Muscle of back (tissue), 11 donors: ENCODE data around the gene NFAM1. TPM values are rescaled to one million over a fixed set of nuclear protein-coding genes. Genes with fewer than 3 reads are reported as not detected.
A peak's percentile ranks its signal among the peaks of the same experiment; 100 is the strongest.

Experiments
- DNase-seq, 3 donors: peaks; one replicate each; pipeline versions ENCODE4 v3.0.0 to v3.0.0-alpha.2; 2013
- polyA plus RNA-seq, 10 donors: library from polyadenylated mRNA; unstranded; fragments of 120-200 nt; gene quantifications; one replicate each; pipeline ENCODE4 v1.2.1, GENCODE V29; 2013; ENCODE audit not compliant: insufficient read length in 10 of 10

Gene NFAM1
- polyA plus RNA-seq, 10 donors = 0.35 to 1.2 (median 0.88) TPM

DNA sequence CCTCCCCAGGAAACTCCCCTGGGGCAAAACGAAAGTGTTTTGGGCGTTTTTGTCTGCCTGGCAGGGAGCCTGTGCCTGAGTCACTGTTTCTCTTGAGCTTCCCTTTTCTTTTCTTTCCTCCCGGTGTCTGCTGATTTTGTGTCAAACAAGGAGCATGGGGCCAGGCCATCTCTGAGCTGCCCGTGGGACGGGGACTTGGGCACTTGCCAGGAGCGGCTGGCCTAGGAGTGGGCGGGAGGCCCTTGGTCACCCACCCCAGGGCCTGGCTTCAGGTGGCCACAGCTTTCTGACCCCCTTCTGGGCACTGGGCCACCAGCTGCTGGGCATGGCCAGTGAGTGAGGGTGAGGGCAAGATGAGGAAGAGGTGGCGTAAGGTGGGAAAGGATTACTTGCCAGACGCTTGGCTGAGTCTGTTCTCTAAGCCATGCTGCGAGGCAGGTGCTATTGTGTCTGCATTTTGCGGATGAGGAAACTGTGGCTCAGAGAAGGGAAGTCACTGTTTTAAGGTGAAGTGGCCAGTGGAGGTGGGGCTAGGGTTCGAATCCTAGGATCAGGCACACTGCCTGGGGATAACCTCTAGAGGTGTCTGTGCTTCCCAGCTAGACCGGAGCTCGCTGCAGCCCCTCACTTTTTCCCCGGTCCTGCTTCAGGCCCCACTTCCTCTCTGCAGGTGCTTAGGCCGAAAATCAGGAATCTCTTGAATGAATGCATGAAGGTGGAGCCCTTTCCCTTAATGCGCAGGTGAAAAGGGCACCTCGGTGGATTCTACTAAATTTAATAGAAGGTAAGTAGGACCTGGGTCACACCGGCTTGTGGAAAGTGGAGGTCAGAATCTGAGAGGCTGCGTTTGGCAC is 7.8 kb upstream of the NFAM1 start:
- peak in 1 of 3 donors; percentile 35 for DNase-seq

DNA sequence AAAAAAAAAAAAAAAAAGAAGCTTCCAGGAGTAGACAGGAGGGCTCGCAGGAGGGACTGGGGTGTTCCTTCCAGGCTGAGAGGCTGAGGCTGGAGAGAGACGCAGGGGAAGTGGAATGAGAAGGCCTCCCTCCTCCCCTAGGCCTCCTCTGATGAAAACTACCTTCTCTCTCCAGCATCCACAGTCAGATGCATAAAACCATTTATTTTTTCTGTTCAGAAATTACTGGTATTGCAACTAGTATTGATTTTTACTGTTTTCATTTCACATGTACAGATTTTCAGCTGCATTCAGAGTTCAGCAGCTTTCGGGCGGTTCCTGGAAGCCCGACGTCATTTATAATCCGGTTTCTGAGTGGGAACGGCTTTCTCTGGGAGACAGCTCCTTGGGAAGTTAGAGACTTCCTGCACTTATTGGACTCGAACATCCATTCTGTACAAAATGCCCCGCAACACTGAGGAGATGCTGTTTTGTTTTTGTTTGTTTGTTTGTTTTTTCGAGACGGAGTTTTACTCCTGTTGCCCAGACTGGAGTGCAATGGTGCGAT is 6.9 kb upstream of the NFAM1 start:
- no peak for DNase-seq

- no peak for DNase-seq
Measured at GRCh38 chr22:42438293-42438650, 6.1 kb upstream of the NFAM1 start.

DNA sequence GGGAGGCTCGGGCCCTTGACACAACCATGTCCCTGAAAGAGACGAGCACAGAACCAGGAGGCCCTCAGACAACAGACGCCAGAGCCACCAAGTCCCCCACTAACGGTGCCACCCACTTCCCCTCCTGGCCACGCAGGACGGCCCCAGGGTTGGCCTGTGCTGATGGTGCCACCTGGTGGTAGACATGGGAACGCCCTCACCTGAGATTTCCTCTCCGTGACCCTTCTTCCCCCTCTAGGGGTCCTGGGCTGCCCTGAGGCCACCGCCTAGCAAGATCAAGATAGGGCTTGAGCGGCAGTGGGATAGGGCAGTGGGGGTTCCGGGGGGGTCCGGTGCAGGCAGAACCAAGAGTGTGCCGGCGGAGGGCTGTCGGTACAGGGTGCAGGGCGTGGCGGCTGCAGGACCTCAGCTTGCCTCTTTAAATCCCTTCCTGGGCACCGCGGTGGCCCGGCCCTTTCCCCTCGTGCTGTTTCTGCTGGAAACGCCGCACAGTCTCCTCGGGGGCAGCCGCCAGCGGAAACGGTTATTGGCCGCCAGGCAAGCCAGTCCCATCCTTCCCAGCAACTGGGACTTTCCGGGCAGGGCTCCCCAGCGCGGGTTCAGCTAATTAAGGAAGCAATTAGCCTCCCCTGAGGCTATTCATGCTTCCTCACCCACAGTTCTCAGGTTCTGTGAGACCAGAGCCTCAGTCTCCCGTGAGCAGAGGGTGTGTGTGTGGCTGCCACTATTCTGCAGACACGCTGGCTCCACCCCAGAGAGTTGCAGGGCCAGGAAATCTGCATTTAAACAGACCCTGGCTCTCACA is 5.5 kb upstream of the NFAM1 start:
- DNase-seq = peak; percentile 38 to 77 (median 66)

- DNase-seq = peak in 1 of 3 donors; percentile 53
Measured at GRCh38 chr22:42436404-42436803, 4.2 kb upstream of the NFAM1 start.

- no peak for DNase-seq
Measured at GRCh38 chr22:42434748-42435425, 2.7 kb upstream of the NFAM1 start.

DNA sequence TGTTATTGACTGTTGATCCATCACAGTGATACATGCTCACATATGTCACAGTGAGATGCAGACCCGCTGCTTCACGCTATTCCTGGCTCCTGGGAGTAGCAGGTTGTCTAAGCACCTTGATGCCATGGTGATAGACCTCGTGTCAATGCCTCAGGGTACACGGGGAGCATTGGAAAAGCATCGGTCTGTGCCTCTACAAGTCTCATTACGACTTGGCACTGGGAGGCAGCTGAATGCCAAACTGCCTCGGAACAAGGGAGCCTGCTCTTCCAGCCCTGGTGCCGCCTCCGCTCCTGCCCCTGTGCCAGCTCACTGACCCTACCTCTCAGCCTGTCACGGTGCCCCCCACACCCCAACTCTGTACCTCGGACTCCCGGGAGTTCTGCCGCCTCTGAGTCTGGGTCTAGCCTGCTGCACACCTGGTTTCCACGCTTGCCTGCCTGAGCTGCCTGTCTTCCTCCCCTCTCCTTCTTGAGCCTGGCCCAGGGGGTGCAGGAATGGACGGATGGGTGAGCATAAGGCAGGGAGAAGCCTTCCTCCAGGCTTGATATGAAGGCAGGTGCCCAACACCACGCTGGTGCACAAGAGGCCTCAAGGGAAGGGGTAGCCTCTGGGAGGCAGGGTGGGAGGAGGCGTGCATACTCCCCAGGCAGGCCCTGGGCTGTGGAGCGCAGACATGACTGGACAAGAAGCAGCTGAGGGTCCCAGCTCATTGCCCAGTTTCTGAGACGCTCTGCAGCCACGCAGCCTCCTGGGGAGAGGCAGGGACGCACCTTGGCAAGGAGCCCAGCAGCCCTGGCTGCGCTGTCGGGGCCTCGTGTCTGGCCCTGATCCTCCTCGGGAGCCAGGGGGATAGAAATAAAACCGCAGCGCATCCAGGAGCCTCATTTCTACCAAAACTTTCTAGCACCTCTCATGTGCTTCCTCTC is 1.8 kb upstream of the NFAM1 start:
- DNase-seq = peak in 1 of 3 donors; percentile 40

DNA sequence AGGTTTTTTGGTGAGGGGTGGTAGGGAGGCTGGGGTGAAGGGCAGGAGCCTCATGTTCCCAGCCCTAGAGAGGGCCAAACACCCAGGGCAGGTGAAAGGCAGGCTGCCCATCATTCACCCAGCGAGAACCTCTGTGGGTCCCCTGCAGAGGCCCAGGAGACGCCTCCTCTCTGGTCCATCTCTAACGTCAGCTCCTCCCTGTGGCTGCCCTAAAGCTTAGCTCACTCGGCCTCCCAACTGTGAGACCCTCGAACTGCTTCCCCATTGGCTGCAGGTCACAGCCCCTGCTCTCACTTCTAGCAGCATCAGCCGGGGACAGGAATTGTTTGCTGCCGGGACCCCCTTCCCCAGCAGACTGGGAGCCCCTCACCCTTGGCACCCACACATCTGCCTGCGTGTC is 615 bp upstream of the NFAM1 start:
- DNase-seq = peak in 1 of 3 donors; percentile 4

DNA sequence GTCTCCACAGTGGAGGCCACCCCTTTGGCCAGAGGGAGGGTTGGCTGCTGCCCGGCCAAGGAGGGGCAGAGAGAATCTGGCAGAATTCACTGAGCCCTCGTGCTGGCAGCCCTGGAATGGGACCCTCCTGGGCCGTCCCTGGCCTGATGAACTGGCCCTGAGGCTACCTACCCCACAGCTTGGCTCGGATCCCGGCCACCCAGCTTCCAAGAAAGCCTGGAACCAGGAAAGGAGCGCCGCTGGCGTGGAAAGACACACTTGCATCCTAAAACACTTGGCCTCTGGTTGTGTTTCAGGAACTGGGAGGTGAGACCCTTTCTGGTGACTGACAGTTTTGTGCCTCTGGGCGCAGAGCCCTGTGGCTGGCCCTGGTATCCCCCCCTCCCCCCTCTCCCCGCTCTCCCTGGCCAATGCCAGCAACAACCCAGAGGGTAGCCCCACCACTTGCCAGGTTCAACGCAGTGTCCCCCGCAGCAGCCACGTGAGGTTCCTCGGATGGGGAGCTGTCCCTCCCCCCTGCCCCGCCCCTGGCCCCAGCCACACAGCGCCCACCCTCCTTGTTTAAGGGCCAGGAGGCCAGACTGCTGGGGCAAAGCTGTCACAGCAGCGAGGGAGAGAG is 693 bp downstream of the NFAM1 start:
- no peak for DNase-seq

DNA sequence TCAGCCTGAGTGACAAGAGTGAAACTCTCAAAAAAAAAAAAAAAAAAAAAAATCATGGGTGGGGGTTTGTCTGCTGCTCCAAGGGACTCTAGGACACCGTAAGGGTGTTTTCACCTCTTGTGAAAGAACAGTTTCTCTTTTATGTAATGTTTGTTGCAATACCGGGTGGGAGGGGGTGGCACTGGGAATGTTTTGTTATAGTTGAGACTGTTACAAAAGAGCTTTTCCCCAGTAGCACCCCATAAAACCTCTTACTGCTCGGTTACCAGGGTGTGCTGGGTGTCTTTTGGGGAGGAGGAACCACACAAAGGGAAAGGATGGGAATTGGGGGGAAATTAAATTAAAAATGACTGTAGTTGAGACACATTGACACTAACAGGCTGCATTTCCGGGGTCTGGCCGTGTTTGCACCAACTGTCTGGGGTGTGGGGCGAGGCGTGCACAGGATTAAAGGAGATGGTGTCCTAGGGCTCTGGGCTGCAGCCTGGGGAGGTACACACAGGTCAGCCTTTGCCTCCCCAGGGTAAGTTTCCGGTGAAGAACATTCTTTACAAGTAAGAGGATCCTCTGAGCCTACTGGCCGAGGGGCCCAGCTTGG is 1.6 kb downstream of the NFAM1 start:
- DNase-seq = peak in 1 of 3 donors; percentile 19

DNA sequence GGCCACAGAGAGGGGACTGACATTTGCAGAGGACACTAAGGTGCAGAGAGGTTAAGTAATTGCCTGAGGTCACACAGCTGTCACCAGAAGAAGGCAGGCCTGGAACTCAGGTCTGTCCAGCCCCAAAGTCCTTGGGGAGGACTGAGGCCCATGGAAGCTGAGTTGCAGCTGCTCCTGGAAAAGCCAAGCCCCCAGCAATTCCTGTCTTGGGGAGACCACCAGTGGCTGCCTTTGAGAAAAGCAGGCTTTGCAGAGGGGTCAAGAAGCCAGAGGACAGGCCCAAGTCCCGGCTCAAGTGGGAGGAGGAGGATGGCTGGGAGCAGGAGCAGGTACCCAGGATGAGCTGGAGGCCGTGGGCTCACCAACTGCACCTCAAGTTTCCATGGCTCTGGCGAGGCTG is 3.4 kb downstream of the NFAM1 start:
- no peak for DNase-seq

- DNase-seq = no peak
Measured at GRCh38 chr22:42428025-42428424, 4.2 kb downstream of the NFAM1 start.

DNA sequence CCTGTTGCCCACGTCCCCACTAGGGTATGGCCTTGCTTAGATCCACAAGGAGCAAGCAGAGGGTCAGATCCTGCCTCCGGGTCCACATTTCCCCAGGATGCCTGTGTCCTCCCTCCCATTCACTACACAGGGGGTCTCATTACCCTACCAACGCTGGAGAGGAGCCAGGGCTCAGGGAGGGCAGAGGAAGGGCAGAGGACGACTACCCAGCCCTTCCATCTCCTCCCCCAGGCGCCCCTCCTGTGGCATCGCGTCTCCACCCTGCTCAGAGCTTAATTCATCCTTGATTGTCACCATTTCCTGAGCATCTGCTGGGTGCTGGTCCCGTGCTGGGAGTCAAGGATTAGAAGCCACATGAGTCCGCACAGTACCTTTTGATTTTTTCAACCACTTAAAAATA is 5.0 kb downstream of the NFAM1 start:
- no peak for DNase-seq

- DNase-seq = no peak
Measured at GRCh38 chr22:42425989-42426355, 6.2 kb downstream of the NFAM1 start.

- no peak for DNase-seq
Measured at GRCh38 chr22:42425337-42425988, 6.7 kb downstream of the NFAM1 start.

DNA sequence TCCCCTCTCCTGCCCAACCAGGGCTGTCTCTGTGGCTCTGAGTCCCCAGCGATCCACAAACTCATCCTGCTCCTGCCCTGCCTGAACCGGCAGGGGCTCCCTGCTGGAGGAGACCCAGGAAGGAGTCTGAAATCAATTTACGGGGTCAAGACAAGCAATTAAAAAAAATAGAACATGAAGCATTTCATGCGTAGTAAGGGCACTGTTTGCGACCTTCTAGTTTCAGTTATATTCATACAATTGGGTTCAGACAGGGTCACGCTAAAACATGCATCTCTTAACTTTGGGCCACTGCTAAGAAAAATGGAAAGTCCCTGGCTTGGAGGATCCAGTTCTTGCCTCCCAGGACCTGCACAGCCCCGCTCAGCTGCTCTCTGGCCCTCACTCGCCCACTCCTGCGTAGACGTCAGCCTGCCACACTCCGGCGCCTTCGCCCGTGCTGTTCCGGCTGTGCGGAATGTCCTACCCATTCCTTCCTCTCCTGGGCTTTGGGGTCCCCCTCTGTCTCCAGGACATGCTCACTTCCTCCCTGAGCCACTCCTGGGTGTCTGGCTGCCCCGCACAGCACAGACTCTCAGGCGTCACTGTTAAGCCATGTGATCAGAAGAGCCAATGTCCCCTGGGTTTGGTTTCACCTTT is 12.8 kb downstream of the NFAM1 start:
- no peak for DNase-seq

- no peak for DNase-seq
Measured at GRCh38 chr22:42418811-42419242, 13.4 kb downstream of the NFAM1 start.

DNA sequence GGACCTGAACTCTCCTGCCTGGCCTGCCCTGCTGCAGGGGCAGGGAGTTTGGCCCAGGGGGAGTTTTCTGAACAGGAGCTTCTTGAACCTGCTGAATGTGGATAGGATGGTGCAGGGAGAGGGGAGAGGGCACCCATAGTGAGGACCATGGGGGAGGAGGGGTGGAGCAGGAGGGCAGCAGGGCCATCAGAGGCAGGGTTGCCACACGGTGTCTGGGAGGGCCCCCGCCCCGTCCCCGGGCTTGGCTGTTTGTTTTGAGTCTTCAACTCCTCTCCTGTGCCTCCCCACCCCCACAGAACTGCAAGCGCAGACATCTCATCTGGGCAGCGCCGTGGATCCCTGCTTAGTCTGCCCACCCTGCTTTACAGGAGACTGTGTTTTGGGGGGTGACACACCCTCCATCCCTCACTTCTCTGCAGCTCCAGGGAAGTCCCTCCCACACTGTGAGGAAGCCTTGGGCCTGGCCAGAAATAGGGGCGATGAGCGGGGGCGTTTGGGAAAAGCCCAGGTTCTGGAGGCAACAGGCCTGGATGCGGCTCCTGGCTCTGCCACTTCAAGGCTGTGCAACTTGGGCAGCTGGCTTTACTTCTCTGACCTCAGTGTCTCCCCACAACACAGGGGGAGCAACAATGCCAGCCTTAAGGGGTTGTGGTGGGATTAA is 14.4 kb downstream of the NFAM1 start:
- no peak for DNase-seq
